Muscle layer of duodenum (tissue), 2 donors: ENCODE data around the gene SIAH1.
"Not testable (repeated sequence)": the region's sequence is repeated elsewhere in the genome, so short reads cannot be mapped to it uniquely, and the experiment has no call there.

Experiments
- H3K27ac ChIP-seq: one replicate; pipeline ENCODE4 v1.7.0; 2013; ENCODE audit warnings: mild to moderate bottlenecking, low read length
- H3K27me3 ChIP-seq: one replicate; pipeline ENCODE4 v1.7.0; 2013; ENCODE audit warnings: low read depth, mild to moderate bottlenecking, control low read depth, low read length
- H3K36me3 ChIP-seq, 2 donors: one replicate each; pipeline ENCODE4 v1.7.0; 2013; ENCODE audit warnings: low read length in 2 of 2, control low read depth in 1 of 2, mild to moderate bottlenecking in 1 of 2; ENCODE audit not compliant: insufficient read depth in 2 of 2, control insufficient read depth in 1 of 2
- H3K4me1 ChIP-seq, 2 donors: one replicate each; pipeline ENCODE4 v1.7.0; 2013; ENCODE audit warnings: low read length in 2 of 2, mild to moderate bottlenecking in 2 of 2, control low read depth in 1 of 2, moderate library complexity in 1 of 2; ENCODE audit not compliant: insufficient read depth in 2 of 2, control insufficient read depth in 1 of 2
- H3K4me3 ChIP-seq, 2 donors: one replicate each; pipeline ENCODE4 v1.7.0; 2013; ENCODE audit warnings: low read length in 2 of 2, low read depth in 1 of 2, mild to moderate bottlenecking in 1 of 2
- H3K9me3 ChIP-seq, 2 donors: one replicate each; pipeline ENCODE4 v1.7.0; 2013; ENCODE audit warnings: low read length in 2 of 2, control low read depth in 1 of 2, mild to moderate bottlenecking in 1 of 2; ENCODE audit not compliant: control insufficient read depth in 1 of 2
- donor health status: healthy.

SIAH1 gene

GRCh38 chr16:48361540-48362144 lies 23.6 kb downstream of the SIAH1 start:
- Histone ChIP-seq H3K9me3 (no peaks in the 10 kb centered on the region), H3K27ac (no peak overlapping the region)

GRCh38 chr16:48361012-48361411 lies 24.2 kb downstream of the SIAH1 start:
- Histone ChIP-seq H3K4me1 (peaks cover 6 to 16% of the 10 kb centered on the region in 2 donors), H3K36me3 (peaks cover 5 to 14% of the 10 kb centered on the region in 2 donors), H3K27me3 (no peaks in the 10 kb centered on the region), H3K9me3 (no peaks in the 10 kb centered on the region), H3K27ac (no peak overlapping the region), H3K4me3 (no peak overlapping the region)

More at GRCh38 chr16:48361540-48362144, 23.6 kb downstream of the SIAH1 start:
- Histone ChIP-seq H3K27me3 (no peaks in the 10 kb centered on the region), H3K36me3 (peaks cover 5 to 14% of the 10 kb centered on the region in 2 donors), H3K4me1 (peaks cover 6 to 19% of the 10 kb centered on the region in 2 donors), H3K4me3 (no peak overlapping the region)

GRCh38 chr16:48359983-48360382 lies 25.2 kb downstream of the SIAH1 start:
- Histone ChIP-seq H3K9me3 (no peaks in the 10 kb centered on the region), H3K4me3 (no peak overlapping the region), H3K4me1 (peaks cover 2 to 6% of the 10 kb centered on the region in 2 donors), H3K27ac (no peak overlapping the region), H3K36me3 (peaks cover 5 to 14% of the 10 kb centered on the region in 2 donors), H3K27me3 (no peaks in the 10 kb centered on the region)

GRCh38 chr16:48358419-48358818 lies 26.8 kb downstream of the SIAH1 start:
- Histone ChIP-seq H3K27me3 (no peaks in the 10 kb centered on the region), H3K9me3 (no peaks in the 10 kb centered on the region), H3K36me3 (peaks cover 5 to 14% of the 10 kb centered on the region in 2 donors), H3K4me3 (no peak overlapping the region), H3K27ac (no peak overlapping the region), H3K4me1 (no peaks in the 10 kb centered on the region)

- H3K36me3 ChIP-seq, result peaks cover 6 to 19% of the 10 kb centered on the region in 2 donors
- H3K27me3 ChIP-seq, result no peaks in the 10 kb centered on the region
- H3K9me3 ChIP-seq, result no peaks in the 10 kb centered on the region
- no peak overlapping the region for H3K27ac ChIP-seq
- H3K4me1 ChIP-seq, result no peaks in the 10 kb centered on the region
- no peak overlapping the region for H3K4me3 ChIP-seq
These were observed 28.4 kb downstream of the SIAH1 start for GRCh38 chr16:48356633-48357376.

GRCh38 chr16:48354877-48355855 lies 30.0 kb downstream of the SIAH1 start:
- H3K27ac ChIP-seq, result no peak overlapping the region
- no peaks in the 10 kb centered on the region for H3K27me3 ChIP-seq
- no peak overlapping the region for H3K4me3 ChIP-seq
- no peaks in the 10 kb centered on the region for H3K4me1 ChIP-seq
- H3K9me3 ChIP-seq, result no peaks in the 10 kb centered on the region
- H3K36me3 ChIP-seq, result peaks cover 19 to 29% of the 10 kb centered on the region in 2 donors

- not testable (repeated sequence) for H3K4me1 ChIP-seq, H3K4me3 ChIP-seq, H3K27me3 ChIP-seq, H3K27ac ChIP-seq, H3K9me3 ChIP-seq
- H3K36me3 ChIP-seq, result peaks cover 23 to 36% of the 10 kb centered on the region in 2 donors
These were observed 30.8 kb downstream of the SIAH1 start for GRCh38 chr16:48354385-48354784.

- Histone ChIP-seq H3K9me3 (no peaks in the 10 kb centered on the region), H3K27ac (no peak overlapping the region), H3K36me3 (peaks cover 24 to 40% of the 10 kb centered on the region in 2 donors), H3K4me1 (peaks cover 0 to 3% of the 10 kb centered on the region in 2 donors), H3K4me3 (no peak overlapping the region), H3K27me3 (no peaks in the 10 kb centered on the region)
These were observed 31.5 kb downstream of the SIAH1 start for GRCh38 chr16:48353565-48354163.

GRCh38 chr16:48352648-48353390 lies 32.4 kb downstream of the SIAH1 start:
- H3K27ac ChIP-seq, result no peak overlapping the region
- peaks cover 0 to 3% of the 10 kb centered on the region in 2 donors for H3K4me1 ChIP-seq
- H3K9me3 ChIP-seq, result no peaks in the 10 kb centered on the region
- H3K4me3 ChIP-seq, result no peak overlapping the region
- no peaks in the 10 kb centered on the region for H3K27me3 ChIP-seq
- H3K36me3 ChIP-seq, result peaks cover 24 to 39% of the 10 kb centered on the region in 2 donors

- no peaks in the 10 kb centered on the region for H3K27me3 ChIP-seq
- H3K36me3 ChIP-seq, result peaks cover 35 to 38% of the 10 kb centered on the region in 2 donors
- no peak overlapping the region for H3K4me3 ChIP-seq
- no peak overlapping the region for H3K27ac ChIP-seq
- H3K4me1 ChIP-seq, result peaks cover 0 to 3% of the 10 kb centered on the region in 2 donors
- H3K9me3 ChIP-seq, result no peaks in the 10 kb centered on the region
These were observed 34.5 kb downstream of the SIAH1 start for GRCh38 chr16:48350736-48351135.
